SH-SY5Y (cell line): ENCODE measurements around the gene FOXP3.

ENCODE experiments used
- GATA2 ChIP-seq: IDR thresholded peaks from 2 replicates; pipeline ENCODE4 v1.6.1; 2011; ENCODE audit warnings: mild to moderate bottlenecking, low read depth, low read length
- GATA3 ChIP-seq: IDR thresholded peaks from 2 replicates; pipeline ENCODE4 v1.6.1; 2011; ENCODE audit warnings: low read depth, mild to moderate bottlenecking, low read length, moderate library complexity

Gene FOXP3, protein sequence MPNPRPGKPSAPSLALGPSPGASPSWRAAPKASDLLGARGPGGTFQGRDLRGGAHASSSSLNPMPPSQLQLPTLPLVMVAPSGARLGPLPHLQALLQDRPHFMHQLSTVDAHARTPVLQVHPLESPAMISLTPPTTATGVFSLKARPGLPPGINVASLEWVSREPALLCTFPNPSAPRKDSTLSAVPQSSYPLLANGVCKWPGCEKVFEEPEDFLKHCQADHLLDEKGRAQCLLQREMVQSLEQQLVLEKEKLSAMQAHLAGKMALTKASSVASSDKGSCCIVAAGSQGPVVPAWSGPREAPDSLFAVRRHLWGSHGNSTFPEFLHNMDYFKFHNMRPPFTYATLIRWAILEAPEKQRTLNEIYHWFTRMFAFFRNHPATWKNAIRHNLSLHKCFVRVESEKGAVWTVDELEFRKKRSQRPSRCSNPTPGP

GRCh38 chrX:49264460-49264859 lies at the start of gene FOXP3:
FOXP3 (minus strand) TSS chrX:49264710; CDS start chrX:49258505, 6,205 bp downstream.
- TF ChIP-seq GATA2 (no peak), GATA3 (no peak)

GRCh38 chrX:49312176-49312575 lies 47.7 kb upstream of the FOXP3 start:
- TF ChIP-seq GATA3 (no peak), GATA2 (no peak)

DNA sequence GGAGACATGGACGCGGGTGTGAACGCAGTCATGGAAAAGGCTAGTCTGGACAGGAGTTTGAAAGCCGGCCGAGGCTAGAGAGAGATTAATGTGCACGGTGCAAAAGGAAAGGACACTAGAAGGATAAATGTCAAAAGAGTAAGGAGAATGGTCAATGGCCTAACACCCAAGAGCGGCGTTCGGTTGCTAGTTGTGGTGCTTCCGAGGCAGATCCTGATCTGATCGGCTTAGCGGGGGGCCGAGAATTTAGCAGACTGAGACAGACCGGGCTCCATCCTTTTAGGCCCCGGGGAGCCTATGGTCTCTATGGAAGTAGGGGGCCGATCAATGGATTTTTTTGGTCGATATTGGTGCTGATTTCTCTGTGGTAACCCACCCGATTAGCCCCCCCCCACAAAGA lies 45.9 kb upstream of the FOXP3 start:
- no peak for TF ChIP-seq GATA2
- TF ChIP-seq GATA3 = no peak

GRCh38 chrX:49309401-49309981 lies 45.0 kb upstream of the FOXP3 start:
- TF ChIP-seq GATA2 = no peak
- TF ChIP-seq GATA3 = no peak

- TF ChIP-seq GATA2 = no peak
Observed at GRCh38 chrX:49308604-49309269, 44.2 kb upstream of the FOXP3 start.

DNA sequence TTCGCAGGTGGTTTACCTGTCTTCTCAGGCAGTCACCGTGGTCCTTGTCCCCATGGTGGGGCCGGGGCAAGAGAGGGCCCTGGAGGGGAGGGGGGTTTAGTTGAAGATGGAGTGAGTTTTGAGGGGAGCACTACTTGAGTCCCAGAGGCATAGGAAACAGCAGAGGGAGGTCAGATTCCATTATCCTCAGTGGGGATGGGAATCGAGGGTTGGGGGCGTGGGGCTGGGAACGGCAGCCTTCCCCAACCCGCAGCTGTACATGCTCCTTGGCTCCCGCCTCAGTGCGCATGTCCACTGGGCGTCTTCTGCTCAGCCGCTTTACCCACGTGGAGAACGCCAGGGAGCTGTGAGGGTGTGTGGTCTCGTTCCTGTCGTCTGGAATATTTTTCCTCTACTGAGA lies 38.8 kb upstream of the FOXP3 start, which contains the start of gene GAGE10:
Gene GAGE10 (plus strand): TSS at position 301 of the 400 bp plus-strand sequence. CDS start 1,214 bp downstream, outside the sequence.
- TF ChIP-seq GATA2 = no peak
- no peak for TF ChIP-seq GATA3

DNA sequence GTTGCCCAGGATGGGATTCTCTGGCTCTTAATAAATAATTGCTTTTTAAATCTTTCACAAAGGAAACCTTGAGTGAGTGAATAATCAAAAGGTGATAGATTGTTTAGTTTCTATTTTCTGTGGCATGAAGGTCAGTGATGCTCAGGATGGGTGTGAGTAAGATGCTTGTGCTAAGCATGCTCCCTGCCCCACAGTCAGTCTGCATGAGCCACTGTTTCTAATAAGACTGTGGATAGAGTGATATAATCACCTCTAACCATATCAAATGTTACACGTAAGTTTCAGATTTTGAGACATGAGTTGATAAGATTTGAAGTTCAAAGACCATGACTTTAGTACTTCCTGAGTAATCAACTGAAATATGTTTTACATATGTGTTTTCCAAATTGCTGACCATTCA lies 36.2 kb upstream of the FOXP3 start:
- TF ChIP-seq GATA2 = no peak
- no peak for TF ChIP-seq GATA3

- TF ChIP-seq GATA3 = no peak
- TF ChIP-seq GATA2 = no peak
Observed at GRCh38 chrX:49292400-49293362, 28.2 kb upstream of the FOXP3 start.

DNA sequence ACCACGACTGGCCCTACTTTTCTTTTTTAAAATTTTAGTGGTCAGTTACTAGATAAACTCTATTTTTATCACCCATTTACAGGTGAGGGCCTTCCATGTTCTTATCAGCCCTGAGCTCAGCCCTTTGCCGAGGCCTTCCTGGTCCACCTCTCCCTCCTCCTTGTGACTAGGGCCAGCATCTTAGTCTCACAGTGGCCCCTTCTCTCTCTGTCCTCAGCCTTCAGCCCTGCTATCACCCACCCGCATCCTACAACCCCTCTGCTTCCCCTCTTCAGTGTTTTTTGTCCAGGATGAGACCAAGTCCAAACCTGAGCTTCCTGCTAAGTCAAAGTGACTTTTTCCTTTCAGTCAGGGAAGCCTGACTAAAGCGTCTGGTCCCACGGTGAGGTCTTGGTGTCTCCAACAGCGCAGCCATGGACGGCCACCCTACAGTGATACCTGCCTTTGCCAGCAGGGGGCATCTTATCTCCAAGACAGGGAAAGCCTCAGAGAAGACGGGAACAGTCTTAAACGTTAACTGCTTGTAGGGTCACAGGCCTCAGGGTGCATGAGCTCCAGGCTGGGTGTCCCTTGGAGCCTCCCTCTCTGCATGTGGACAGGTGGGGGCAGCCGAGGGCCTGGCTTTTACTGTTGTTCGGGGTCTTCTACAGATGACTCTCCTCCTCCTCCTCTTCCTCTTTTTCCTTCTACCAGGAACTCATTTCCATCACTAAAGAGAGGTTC lies 27.3 kb upstream of the FOXP3 start:
- TF ChIP-seq GATA2 = no peak
- TF ChIP-seq GATA3 = no peak

GRCh38 chrX:49290215-49290614 lies 25.7 kb upstream of the FOXP3 start:
- TF ChIP-seq GATA2 = no peak
- TF ChIP-seq GATA3 = no peak

DNA sequence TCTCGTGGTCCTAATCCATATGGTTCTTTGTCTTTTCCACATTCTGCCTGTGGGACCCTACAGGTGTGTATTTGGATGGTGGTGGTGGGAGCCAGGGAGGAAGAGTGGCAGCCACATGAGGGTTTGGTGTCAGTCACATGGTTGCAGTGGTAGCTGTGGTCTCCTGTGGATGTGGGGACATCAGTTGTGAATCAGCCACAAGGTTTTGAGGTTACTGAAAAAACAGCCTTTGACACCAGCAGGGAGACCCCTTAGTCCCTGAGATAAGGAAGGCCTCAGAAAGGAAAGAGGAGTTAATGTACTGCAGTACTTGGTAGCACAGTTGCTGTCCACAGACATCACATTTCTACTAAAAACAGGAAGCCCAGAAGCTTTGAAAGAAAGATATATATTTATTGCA lies 23.2 kb upstream of the FOXP3 start:
- no peak for TF ChIP-seq GATA2
- TF ChIP-seq GATA3 = no peak

DNA sequence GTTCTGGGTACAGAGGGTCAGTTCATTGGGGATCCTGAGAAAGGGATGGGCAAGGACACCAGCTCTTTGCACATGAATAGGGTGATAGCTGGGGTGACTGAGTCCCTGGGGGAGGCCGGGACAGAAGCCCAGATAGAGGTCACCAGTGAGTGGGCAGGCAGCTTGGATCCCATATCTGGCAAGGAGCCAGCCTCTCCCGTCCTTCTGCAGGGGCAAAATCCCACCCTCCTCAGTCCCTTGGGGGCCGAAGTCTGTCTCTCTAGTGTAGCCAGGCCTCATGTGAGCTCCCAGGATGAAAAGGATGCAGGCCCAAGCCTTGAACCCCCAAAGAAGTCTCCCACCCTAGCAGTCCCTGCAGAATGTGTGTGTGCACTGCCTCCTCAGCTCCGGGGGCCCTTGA lies 22.1 kb upstream of the FOXP3 start:
- TF ChIP-seq GATA2 (no peak), GATA3 (no peak)

DNA sequence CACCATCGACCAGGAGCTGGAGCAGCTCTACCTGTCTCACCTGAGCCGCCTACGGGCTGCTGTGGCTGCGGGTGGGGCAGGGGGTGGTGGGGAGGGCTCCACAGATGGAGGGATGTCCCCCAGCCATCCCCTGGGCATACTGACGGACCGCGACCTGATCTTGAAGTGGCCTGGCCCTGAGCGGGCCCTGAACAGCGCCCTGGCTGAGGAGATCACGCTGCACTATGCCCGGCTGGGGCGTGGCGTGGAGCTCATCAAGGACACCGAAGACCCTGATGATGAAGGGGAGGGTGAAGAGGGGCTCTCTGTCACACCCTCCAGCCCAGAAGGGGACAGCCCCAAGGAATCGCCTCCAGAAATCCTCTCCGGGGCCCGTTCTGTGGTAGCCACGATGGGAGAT lies 21.6 kb upstream of the FOXP3 start:
- TF ChIP-seq GATA2 = no peak
- no peak for TF ChIP-seq GATA3
